HL-60 (cell line): ENCODE results near the gene CHRNG.

ENCODE experiments used
- CTCF ChIP-seq: IDR thresholded peaks from one replicate; pipeline ENCODE4 v1.5.1; 2011; ENCODE audit warnings: low read length, control low read depth, inconsistent platforms; ENCODE audit not compliant: insufficient read depth
- GABPA ChIP-seq: IDR thresholded peaks from 2 replicates; pipeline ENCODE4 v1.6.1; 2012; ENCODE audit warnings: low read depth
- POLR2AphosphoS5 ChIP-seq: IDR thresholded peaks from 2 replicates; pipeline ENCODE4 v1.6.1; 2012; ENCODE audit warnings: low read depth
- SPI1 ChIP-seq: IDR thresholded peaks from 2 replicates; pipeline ENCODE4 v1.6.1; 2012; ENCODE audit warnings: low read depth, mild to moderate bottlenecking, borderline replicate concordance
- TF ChIP-seq, protein P1 (sequence below): IDR thresholded peaks from 2 replicates; pipeline ENCODE4 v1.6.1; 2012; ENCODE audit warnings: low read depth; ENCODE audit not compliant: insufficient replicate concordance

DNA sequence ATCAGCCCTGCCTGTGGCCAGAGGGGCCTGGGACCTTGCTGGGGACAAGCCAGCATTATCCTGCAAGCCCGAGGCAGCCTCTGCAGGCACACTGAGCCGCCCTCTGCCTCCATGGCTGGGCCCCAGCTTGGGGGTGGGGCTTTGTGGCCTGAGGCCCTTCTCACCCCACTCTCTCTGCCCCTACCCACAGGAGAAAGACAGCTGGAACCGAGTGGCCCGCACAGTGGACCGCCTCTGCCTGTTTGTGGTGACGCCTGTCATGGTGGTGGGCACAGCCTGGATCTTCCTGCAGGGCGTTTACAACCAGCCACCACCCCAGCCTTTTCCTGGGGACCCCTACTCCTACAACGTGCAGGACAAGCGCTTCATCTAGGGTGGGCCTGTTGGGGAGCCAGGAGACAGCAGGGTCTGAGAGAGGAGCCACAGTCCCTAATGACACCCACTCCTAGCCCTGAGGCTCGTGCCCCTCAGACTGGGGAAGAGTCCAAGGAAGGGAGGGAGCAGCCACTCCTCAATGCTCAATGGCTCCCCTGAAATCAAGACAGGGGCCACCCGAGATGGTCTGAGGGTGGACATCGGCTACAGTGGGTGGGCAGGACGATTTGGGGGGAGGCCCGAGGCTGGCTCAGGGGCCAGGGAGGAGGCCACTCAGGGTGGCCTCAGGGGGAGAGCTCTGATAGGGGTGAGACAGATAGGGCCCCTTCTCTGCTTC, 4.4 kb upstream of the CHRNG start:
- TF ChIP-seq CTCF, result no peak
- TF ChIP-seq POLR2AphosphoS5, result no peak
- TF ChIP-seq, protein P1, sequence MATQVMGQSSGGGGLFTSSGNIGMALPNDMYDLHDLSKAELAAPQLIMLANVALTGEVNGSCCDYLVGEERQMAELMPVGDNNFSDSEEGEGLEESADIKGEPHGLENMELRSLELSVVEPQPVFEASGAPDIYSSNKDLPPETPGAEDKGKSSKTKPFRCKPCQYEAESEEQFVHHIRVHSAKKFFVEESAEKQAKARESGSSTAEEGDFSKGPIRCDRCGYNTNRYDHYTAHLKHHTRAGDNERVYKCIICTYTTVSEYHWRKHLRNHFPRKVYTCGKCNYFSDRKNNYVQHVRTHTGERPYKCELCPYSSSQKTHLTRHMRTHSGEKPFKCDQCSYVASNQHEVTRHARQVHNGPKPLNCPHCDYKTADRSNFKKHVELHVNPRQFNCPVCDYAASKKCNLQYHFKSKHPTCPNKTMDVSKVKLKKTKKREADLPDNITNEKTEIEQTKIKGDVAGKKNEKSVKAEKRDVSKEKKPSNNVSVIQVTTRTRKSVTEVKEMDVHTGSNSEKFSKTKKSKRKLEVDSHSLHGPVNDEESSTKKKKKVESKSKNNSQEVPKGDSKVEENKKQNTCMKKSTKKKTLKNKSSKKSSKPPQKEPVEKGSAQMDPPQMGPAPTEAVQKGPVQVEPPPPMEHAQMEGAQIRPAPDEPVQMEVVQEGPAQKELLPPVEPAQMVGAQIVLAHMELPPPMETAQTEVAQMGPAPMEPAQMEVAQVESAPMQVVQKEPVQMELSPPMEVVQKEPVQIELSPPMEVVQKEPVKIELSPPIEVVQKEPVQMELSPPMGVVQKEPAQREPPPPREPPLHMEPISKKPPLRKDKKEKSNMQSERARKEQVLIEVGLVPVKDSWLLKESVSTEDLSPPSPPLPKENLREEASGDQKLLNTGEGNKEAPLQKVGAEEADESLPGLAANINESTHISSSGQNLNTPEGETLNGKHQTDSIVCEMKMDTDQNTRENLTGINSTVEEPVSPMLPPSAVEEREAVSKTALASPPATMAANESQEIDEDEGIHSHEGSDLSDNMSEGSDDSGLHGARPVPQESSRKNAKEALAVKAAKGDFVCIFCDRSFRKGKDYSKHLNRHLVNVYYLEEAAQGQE, result no peak
- no peak for TF ChIP-seq GABPA
- no peak for TF ChIP-seq SPI1
